Loucy (cell line): ENCODE measurements around the gene CTIF.

Experiments used
- H2AFZ ChIP-seq: fragments of 200-600 bp; sonication (generic); 2 replicates; pipeline ENCODE4 v1.6.0; 2016; ENCODE audit warnings: antibody characterized with exemption, mild to moderate bottlenecking, low read length, moderate library complexity
- H3F3A ChIP-seq: fragments of 200-600 bp; 2 replicates; pipeline ENCODE4 v1.6.0; 2016; ENCODE audit warnings: antibody characterized with exemption, low read depth, mild to moderate bottlenecking
- H3K27me3 ChIP-seq: fragments of 200-600 bp; sonication (generic); 2 replicates; pipeline ENCODE4 v1.6.1; 2014; ENCODE audit warnings: low read length, mild to moderate bottlenecking; ENCODE audit not compliant: insufficient read depth, poor library complexity, severe bottlenecking
- H3K36me3 ChIP-seq: fragments of 200-600 bp; sonication (generic); 2 replicates; pipeline ENCODE4 v1.6.1; 2016; ENCODE audit warnings: low read length; ENCODE audit not compliant: insufficient read depth
- H3K4me1 ChIP-seq: fragments of 200-600 bp; sonication (generic); 2 replicates; pipeline ENCODE4 v1.5.1; 2014; ENCODE audit warnings: low read length, mild to moderate bottlenecking; ENCODE audit not compliant: insufficient read depth, poor library complexity, severe bottlenecking
- H3K4me2 ChIP-seq: fragments of 200-600 bp; sonication (generic); 2 replicates; pipeline ENCODE4 v1.6.0; 2014; ENCODE audit warnings: antibody characterized with exemption, low read length, low read depth, mild to moderate bottlenecking; ENCODE audit not compliant: poor library complexity, severe bottlenecking
- H3K4me3 ChIP-seq: fragments of 200-600 bp; sonication (generic); 2 replicates; pipeline ENCODE4 v1.5.1; 2014; ENCODE audit warnings: low read length, mild to moderate bottlenecking, mixed read lengths; ENCODE audit not compliant: poor library complexity, severe bottlenecking
- H3K79me2 ChIP-seq: fragments of 200-600 bp; sonication (generic); 2 replicates; pipeline ENCODE4 v1.6.1; 2014; ENCODE audit warnings: low read length; ENCODE audit not compliant: insufficient read depth
- H3K9ac ChIP-seq: fragments of 200-600 bp; sonication (generic); 2 replicates; pipeline ENCODE4 v1.6.0; 2014; ENCODE audit warnings: mild to moderate bottlenecking, low read depth, low read length, moderate library complexity; ENCODE audit not compliant: poor library complexity, severe bottlenecking
- H3K9me2 ChIP-seq: fragments of 200-600 bp; sonication (generic); replicated peaks from 2 replicates; pipeline ENCODE4 v1.6.1; 2016; ENCODE audit warnings: low read depth, low read length, mixed read lengths
- H3K9me3 ChIP-seq: fragments of 200-600 bp; sonication (generic); 2 replicates; pipeline ENCODE4 v1.6.1; 2014; ENCODE audit warnings: mild to moderate bottlenecking, antibody characterized with exemption, low read length, low read depth; ENCODE audit not compliant: insufficient read depth
- H4K20me1 ChIP-seq: fragments of 200-600 bp; sonication (generic); 2 replicates; pipeline ENCODE4 v1.6.0; 2014; ENCODE audit warnings: antibody characterized with exemption, low read length, mild to moderate bottlenecking; ENCODE audit not compliant: insufficient read depth, poor library complexity, severe bottlenecking
- CTCF ChIP-seq: fragments of 200-600 bp; sonication (generic); conservative IDR thresholded peaks from 2 replicates; pipeline ENCODE4 v1.5.1; 2014; ENCODE audit warnings: mild to moderate bottlenecking, antibody characterized with exemption, low read length
- EZH2phosphoT487 ChIP-seq: fragments of 200-600 bp; IDR thresholded peaks from 2 replicates; pipeline ENCODE4 v1.6.1; 2018; ENCODE audit warnings: antibody characterized with exemption, mild to moderate bottlenecking, moderate library complexity, borderline replicate concordance

CTIF gene

GRCh38 chr18:48548921-48549320, 10.1 kb downstream of the CTIF start:
- H3K4me1 ChIP-seq: peaks cover 65% of the 10 kb centered on the region
- H2AFZ ChIP-seq: no peak overlapping the region
- H3F3A ChIP-seq: no peaks in the 10 kb centered on the region
- peak overlapping the region; percentile 65 for H3K4me2 ChIP-seq
- H3K9me3 ChIP-seq: no peaks in the 10 kb centered on the region
- no peaks in the 10 kb centered on the region for H3K27me3 ChIP-seq
- no peaks in the 10 kb centered on the region for H3K36me3 ChIP-seq
- H4K20me1 ChIP-seq: no peaks in the 10 kb centered on the region
- peak overlapping the region; percentile 47 for H3K4me3 ChIP-seq
- H3K9ac ChIP-seq: peak overlapping the region; percentile 20
- no peaks in the 10 kb centered on the region for H3K9me2 ChIP-seq
- TF ChIP-seq EZH2phosphoT487: no peak
- TF ChIP-seq CTCF: no peak
- peaks cover 34% of the 10 kb centered on the region; the same call in 1 of the 2 replicates for H3K79me2 ChIP-seq

GRCh38 chr18:48550101-48550729, 11.4 kb downstream of the CTIF start:
- TF ChIP-seq CTCF (no peak), EZH2phosphoT487 (no peak)
- H3F3A ChIP-seq: no peaks in the 10 kb centered on the region
- H3K4me2 ChIP-seq: peak overlapping the region; percentile 17
- peaks cover 54% of the 10 kb centered on the region for H3K4me1 ChIP-seq
- H3K9me2 ChIP-seq: no peaks in the 10 kb centered on the region
- H3K4me3 ChIP-seq: no peak overlapping the region
- no peaks in the 10 kb centered on the region for H3K36me3 ChIP-seq
- peaks cover 22% of the 10 kb centered on the region; the same call in 1 of the 2 replicates for H3K79me2 ChIP-seq
- H4K20me1 ChIP-seq: no peaks in the 10 kb centered on the region
- H3K9ac ChIP-seq: no peak overlapping the region
- no peaks in the 10 kb centered on the region for H3K27me3 ChIP-seq
- H2AFZ ChIP-seq: no peak overlapping the region
- no peaks in the 10 kb centered on the region for H3K9me3 ChIP-seq

- H4K20me1 ChIP-seq: no peaks in the 10 kb centered on the region
- TF ChIP-seq EZH2phosphoT487 (no peak), CTCF (no peak)
- no peaks in the 10 kb centered on the region for H3K27me3 ChIP-seq
- no peaks in the 10 kb centered on the region for H3F3A ChIP-seq
- H3K9me3 ChIP-seq: no peaks in the 10 kb centered on the region
- no peaks in the 10 kb centered on the region for H3K9me2 ChIP-seq
- H3K79me2 ChIP-seq: peaks cover 24% of the 10 kb centered on the region; the same call in 1 of the 2 replicates
- no peak overlapping the region for H2AFZ ChIP-seq
- no peak overlapping the region for H3K4me3 ChIP-seq
- H3K36me3 ChIP-seq: peaks cover 2% of the 10 kb centered on the region; the same call in 1 of the 2 replicates
- H3K9ac ChIP-seq: no peak overlapping the region
- no peak overlapping the region for H3K4me2 ChIP-seq
- H3K4me1 ChIP-seq: peaks cover 45% of the 10 kb centered on the region
These were observed 12.3 kb downstream of the CTIF start for GRCh38 chr18:48551100-48551499.
